SK-N-SH (cell line): ENCODE results near the gene TSSK2. TPM values are rescaled to one million over a fixed set of nuclear protein-coding genes. Genes with fewer than 3 reads are reported as not detected.

ENCODE experiments used
- CTCF ChIA-PET: fragments of 300-600, 350-600 bp; formaldehyde crosslinking; extraction: SDS; loops from one replicate; lab custom pipeline; 2021; lab: Yijun Ruan, JAX
- POLR2A ChIA-PET: fragments of 350-600 bp; sonication (Branson Sonifier 250); formaldehyde crosslinking; extraction: SDS; loops from one replicate; lab custom pipeline; 2020; ENCODE audit warnings: antibody characterized with exemption, inconsistent platforms; lab: Yijun Ruan, JAX
- DNase-seq: peaks from one replicate; pipeline ENCODE4 v3.0.0; 2012
- H2AFZ ChIP-seq: fragments of 200-600 bp; sonication (generic); 2 replicates; pipeline ENCODE4 v1.8.1; 2016; ENCODE audit warnings: antibody characterized with exemption, mild to moderate bottlenecking, low read depth
- H3F3A ChIP-seq: fragments of 200-600 bp; sonication (generic); replicated peaks from 2 replicates; pipeline ENCODE3; 2016; ENCODE audit warnings: antibody characterized with exemption, mild to moderate bottlenecking; ENCODE audit not compliant: insufficient read depth
- H3K27ac ChIP-seq, 2 experiments: fragments of 200-500 bp in 1 of 2; fragments of 200-600 bp in 1 of 2; sonication (Bioruptor generic) in 1 of 2; sonication (generic), shearing (Covaris generic) in 1 of 2; 2 replicates each; pipeline versions ENCODE4 v1.5.1 to v1.6.1; 2014 to 2016; ENCODE audit warnings: low read depth in 2 of 2, inconsistent platforms in 1 of 2, low read length in 1 of 2, mild to moderate bottlenecking in 1 of 2, mixed read lengths in 1 of 2
- H3K27me3 ChIP-seq: fragments of 200-600 bp; sonication (generic), shearing (Covaris generic); 2 replicates; pipeline ENCODE4 v1.6.1; 2016; ENCODE audit warnings: mixed run types; ENCODE audit not compliant: insufficient read depth
- H3K36me3 ChIP-seq, 2 experiments: fragments of 200-500 bp in 1 of 2; fragments of 200-600 bp in 1 of 2; sonication (Bioruptor generic) in 1 of 2; sonication (generic) in 1 of 2; replicated peaks in 1 of 2; 2 replicates each; pipeline versions ENCODE3 to v1.5.1; 2014 to 2016; ENCODE audit warnings: low read length in 1 of 2, mild to moderate bottlenecking in 1 of 2; ENCODE audit not compliant: insufficient read depth in 2 of 2, control insufficient read depth in 1 of 2
- H3K4me1 ChIP-seq, 2 experiments: fragments of 200-500 bp in 1 of 2; fragments of 200-600 bp in 1 of 2; sonication (Bioruptor generic) in 1 of 2; sonication (generic), shearing (Covaris generic) in 1 of 2; 2 replicates each; pipeline versions ENCODE4 v1.5.1 to v1.6.1; 2014 to 2016; ENCODE audit warnings: low read depth in 1 of 2, low read length in 1 of 2, mixed run types in 1 of 2; ENCODE audit not compliant: insufficient read depth in 2 of 2, control insufficient read depth in 1 of 2
- H3K4me2 ChIP-seq: fragments of 200-600 bp; sonication (generic), shearing (Covaris generic); 2 replicates; pipeline ENCODE4 v1.6.1; 2017; ENCODE audit warnings: mixed run types
- H3K4me3 ChIP-seq, 2 experiments: fragments of 200-500 bp in 1 of 2; fragments of 200-600 bp in 1 of 2; sonication (Bioruptor generic) in 1 of 2; sonication (generic), shearing (Covaris generic) in 1 of 2; 2 replicates each; pipeline versions ENCODE4 v1.5.1 to v1.8.1; 2014 to 2016; ENCODE audit warnings: low read depth in 2 of 2, inconsistent platforms in 1 of 2, low read length in 1 of 2, mild to moderate bottlenecking in 1 of 2, mixed read lengths in 1 of 2, moderate library complexity in 1 of 2
- H3K79me2 ChIP-seq: fragments of 200-600 bp; sonication (generic); 2 replicates; pipeline ENCODE4 v1.8.1; 2017; ENCODE audit warnings: mild to moderate bottlenecking; ENCODE audit not compliant: insufficient read depth
- H3K9ac ChIP-seq: fragments of 200-600 bp; sonication (generic); 2 replicates; pipeline ENCODE4 v1.6.1; 2017; ENCODE audit warnings: mixed run types
- H3K9me2 ChIP-seq: fragments of 200-600 bp; sonication (generic); 2 replicates; pipeline ENCODE4 v1.6.1; 2017; ENCODE audit warnings: mixed run types
- H3K9me3 ChIP-seq: fragments of 200-600 bp; sonication (generic); 2 replicates; pipeline ENCODE4 v1.6.1; 2017; ENCODE audit warnings: mixed run types, mild to moderate bottlenecking, moderate library complexity
- H4K20me1 ChIP-seq: fragments of 200-600 bp; sonication (generic); 2 replicates; pipeline ENCODE4 v1.6.1; 2017; ENCODE audit warnings: mild to moderate bottlenecking, mixed run types; ENCODE audit not compliant: insufficient read depth
- CHD2 ChIP-seq: fragments of 150-350 bp; IDR thresholded peaks from 2 replicates; pipeline ENCODE4 v1.6.1; 2018; ENCODE audit warnings: low read length; ENCODE audit not compliant: partially characterized antibody
- CTCF ChIP-seq: fragments of 200-600 bp; sonication (generic); IDR thresholded peaks from 2 replicates; pipeline ENCODE4 v1.6.1; 2017; ENCODE audit warnings: antibody characterized with exemption, mild to moderate bottlenecking, moderate library complexity
- ELF1 ChIP-seq: IDR thresholded peaks from 2 replicates; pipeline ENCODE4 v1.4.0; 2012
- EZH2phosphoT487 ChIP-seq: fragments of 200-600 bp; sonication (generic); IDR thresholded peaks from 2 replicates; pipeline ENCODE4 v1.6.1; 2017; ENCODE audit warnings: low read depth, mixed run types, mild to moderate bottlenecking, antibody characterized with exemption, moderate library complexity, borderline replicate concordance
- FOSL2 ChIP-seq: IDR thresholded peaks from 2 replicates; pipeline ENCODE4 v1.4.0; 2012; ENCODE audit warnings: low read depth, mild to moderate bottlenecking, moderate library complexity, borderline replicate concordance
- FOXM1 ChIP-seq: IDR thresholded peaks from 2 replicates; pipeline ENCODE4 v1.4.0; 2012; ENCODE audit warnings: low read depth, mild to moderate bottlenecking
- GABPA ChIP-seq: IDR thresholded peaks from 2 replicates; pipeline ENCODE4 v1.4.0; 2012; ENCODE audit warnings: low read depth, mild to moderate bottlenecking
- GATA2 ChIP-seq: sonication (generic); formaldehyde crosslinking; IDR thresholded peaks from 2 replicates; pipeline ENCODE4 v1.5.0; 2020; ENCODE audit warnings: mild to moderate bottlenecking, missing genetic modification reagents
- JUND ChIP-seq: IDR thresholded peaks from 2 replicates; pipeline ENCODE4 v1.4.0; 2012
- MAX ChIP-seq: IDR thresholded peaks from 2 replicates; pipeline ENCODE4 v1.4.0; 2012; ENCODE audit warnings: low read depth
- MEF2A ChIP-seq: IDR thresholded peaks from 2 replicates; pipeline ENCODE4 v1.4.0; 2012; ENCODE audit warnings: low read depth, borderline replicate concordance
- NRF1 ChIP-seq: IDR thresholded peaks from 2 replicates; pipeline ENCODE4 v1.6.1; 2012; ENCODE audit warnings: low read depth, mild to moderate bottlenecking, low read length
- RFX5 ChIP-seq: IDR thresholded peaks from 2 replicates; pipeline ENCODE4 v1.6.1; 2012; ENCODE audit warnings: mild to moderate bottlenecking, improper control_type of control experiment, low read length
- RXRA ChIP-seq: IDR thresholded peaks from 2 replicates; pipeline ENCODE4 v1.4.0; 2012; ENCODE audit warnings: low read depth, mild to moderate bottlenecking, borderline replicate concordance
- SMC3 ChIP-seq: IDR thresholded peaks from 2 replicates; pipeline ENCODE4 v1.6.1; 2012; ENCODE audit warnings: low read depth, low read length, improper control_type of control experiment
- TCF12 ChIP-seq: IDR thresholded peaks from 2 replicates; pipeline ENCODE4 v1.4.0; 2012
- USF1 ChIP-seq: IDR thresholded peaks from 2 replicates; pipeline ENCODE4 v1.4.0; 2012; ENCODE audit warnings: low read depth, borderline replicate concordance
- USF2 ChIP-seq: fragments of 150-350 bp; IDR thresholded peaks from 2 replicates; pipeline ENCODE4 v1.6.1; 2017; ENCODE audit warnings: antibody characterized with exemption, low read length, low read depth, borderline replicate concordance
- WGBS: methylation state at CpG from one replicate; pipeline ENCODE4 v1.1.6; 2017; ENCODE audit warnings: low lambda C conversion rate; 5-methylcytosine and 5-hydroxymethylcytosine counted together
- polyA plus RNA-seq, 3 experiments: library from polyadenylated mRNA; depleted of rRNA; stranded (reverse); fragments of >200 nt; gene quantifications; 2 replicates each; pipeline ENCODE4 v1.2.3, GENCODE V29; 2012

The TSSK2 gene
- polyA plus RNA-seq, 1 of the 3 experiments (the other 2 are of a cell fraction), result not detected

- H3K4me3 ChIP-seq, result no peak overlapping the region
- H3K9me3 ChIP-seq, result no peaks in the 10 kb centered on the region
- no peak overlapping the region for H3K9ac ChIP-seq
- 94% methylated on average over 14 of the region's 20 CpGs for WGBS
- POLR2A ChIA-PET, result no interaction called here
- H3K36me3 ChIP-seq, result peaks cover 4 to 33% of the 10 kb centered on the region in 2 experiments
- H3K27ac ChIP-seq, result no peak overlapping the region
- CTCF ChIA-PET, result no interaction called here
- no peak for DNase-seq
- no peak overlapping the region for H3K4me2 ChIP-seq
- no peaks in the 10 kb centered on the region for H3K27me3 ChIP-seq
- H3K4me1 ChIP-seq, result no peaks in the 10 kb centered on the region
- H3K9me2 ChIP-seq, result no peaks in the 10 kb centered on the region
- no peaks in the 10 kb centered on the region for H3K79me2 ChIP-seq
- H2AFZ ChIP-seq, result no peak overlapping the region
- TF ChIP-seq EZH2phosphoT487 (no peak), GATA2 (CRISPR knock-in tag) (no peak), JUND (no peak), GABPA (no peak), CTCF (no peak), CHD2 (no peak), RXRA (no peak), ELF1 (no peak), SMC3 (no peak), TCF12 (no peak), FOXM1 (no peak), MAX (no peak), USF2 (no peak), MEF2A (no peak), USF1 (no peak), NRF1 (no peak), FOSL2 (no peak), RFX5 (no peak)
- H3F3A ChIP-seq, result no peaks in the 10 kb centered on the region
- H4K20me1 ChIP-seq, result no peaks in the 10 kb centered on the region
Measured at GRCh38 chr22:19132153-19132552, 1.0 kb downstream of the TSSK2 start.
